Measurements from ENCODE around the gene VASN. TPM values are rescaled to one million over a fixed set of nuclear protein-coding genes. Genes with fewer than 3 reads are reported as not detected.

VASN gene
- 69.6 and 76.8 TPM in 2 replicates for total RNA-seq

DNA sequence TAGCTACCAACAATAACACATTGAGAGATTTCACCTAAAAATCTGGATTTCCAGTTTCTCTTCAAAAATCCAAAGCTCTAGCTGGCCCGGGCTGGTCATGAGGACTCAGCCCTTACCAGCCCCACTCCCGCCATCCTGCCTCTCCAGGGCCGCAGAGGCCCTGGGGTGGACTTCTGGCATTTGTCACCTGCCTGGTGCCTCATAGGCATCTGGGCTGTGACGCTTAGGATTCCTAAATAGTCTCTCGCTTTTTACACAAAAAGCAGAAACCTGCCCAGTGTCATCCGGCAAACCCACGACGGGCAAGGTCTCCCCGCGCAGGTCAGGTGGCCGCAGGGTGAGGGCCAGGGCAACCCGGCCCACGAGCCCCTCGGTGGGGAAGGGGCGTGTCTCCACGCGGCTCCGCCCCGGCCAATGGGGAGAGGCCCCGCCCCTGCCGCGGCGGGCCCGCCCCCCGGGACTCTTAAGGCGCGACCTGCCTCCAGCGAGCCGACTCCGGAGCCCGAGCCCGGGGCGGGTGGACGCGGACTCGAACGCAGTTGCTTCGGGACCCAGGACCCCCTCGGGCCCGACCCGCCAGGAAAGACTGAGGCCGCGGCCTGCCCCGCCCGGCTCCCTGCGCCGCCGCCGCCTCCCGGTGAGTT is at the start of gene VASN:
TSS of gene VASN (plus strand) at position 492 of the 644 bp plus-strand sequence. CDS start 9,030 bp downstream, outside the sequence.

DNA sequence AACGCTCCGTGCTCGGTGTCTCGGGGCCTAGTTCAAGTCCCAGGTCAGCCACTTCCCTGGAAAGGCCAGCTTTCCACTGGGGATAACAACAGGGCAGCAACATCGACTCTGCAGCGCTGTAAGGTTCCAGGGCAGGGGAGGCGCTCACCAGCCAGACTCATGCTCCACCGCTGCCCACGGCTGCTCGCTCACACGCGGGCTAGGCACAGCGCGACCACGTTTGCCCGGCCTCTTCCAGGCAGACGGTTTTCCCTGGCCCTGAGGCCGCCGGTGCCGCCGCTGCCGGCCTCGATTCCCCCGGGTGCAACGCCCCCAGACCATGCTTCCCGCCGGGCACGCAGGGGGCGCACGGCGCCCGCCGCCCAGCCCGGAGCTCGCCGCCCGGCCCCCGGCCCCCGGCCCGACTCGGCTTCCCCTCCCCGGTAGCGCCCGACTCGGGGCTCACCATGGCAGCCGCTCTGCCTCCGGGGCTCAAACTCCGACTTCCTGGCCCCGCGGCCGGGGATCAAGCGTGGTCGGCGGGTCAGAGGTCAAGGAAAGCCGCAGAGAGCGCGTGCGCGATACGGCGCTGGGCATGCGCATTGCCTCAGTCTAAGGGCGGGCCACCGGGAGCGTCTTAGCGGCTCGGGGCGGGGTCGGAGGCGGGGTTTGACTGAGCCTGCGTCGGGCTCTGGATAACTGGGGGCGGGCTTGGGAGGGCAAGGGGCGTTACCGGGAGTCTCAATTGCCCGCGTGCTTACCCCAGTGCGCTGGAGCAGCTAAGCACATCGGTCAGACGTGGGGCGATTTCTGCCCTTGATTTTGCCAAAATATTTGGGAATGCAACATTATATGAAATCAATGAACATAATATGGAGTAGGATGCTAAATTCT is 20.6 kb upstream of the VASN start, which contains the start of gene PAM16:
TSS of gene PAM16 (minus strand) at position 535 of the 873 bp plus-strand sequence. CDS start at position 448, 87 bp downstream.

DNA sequence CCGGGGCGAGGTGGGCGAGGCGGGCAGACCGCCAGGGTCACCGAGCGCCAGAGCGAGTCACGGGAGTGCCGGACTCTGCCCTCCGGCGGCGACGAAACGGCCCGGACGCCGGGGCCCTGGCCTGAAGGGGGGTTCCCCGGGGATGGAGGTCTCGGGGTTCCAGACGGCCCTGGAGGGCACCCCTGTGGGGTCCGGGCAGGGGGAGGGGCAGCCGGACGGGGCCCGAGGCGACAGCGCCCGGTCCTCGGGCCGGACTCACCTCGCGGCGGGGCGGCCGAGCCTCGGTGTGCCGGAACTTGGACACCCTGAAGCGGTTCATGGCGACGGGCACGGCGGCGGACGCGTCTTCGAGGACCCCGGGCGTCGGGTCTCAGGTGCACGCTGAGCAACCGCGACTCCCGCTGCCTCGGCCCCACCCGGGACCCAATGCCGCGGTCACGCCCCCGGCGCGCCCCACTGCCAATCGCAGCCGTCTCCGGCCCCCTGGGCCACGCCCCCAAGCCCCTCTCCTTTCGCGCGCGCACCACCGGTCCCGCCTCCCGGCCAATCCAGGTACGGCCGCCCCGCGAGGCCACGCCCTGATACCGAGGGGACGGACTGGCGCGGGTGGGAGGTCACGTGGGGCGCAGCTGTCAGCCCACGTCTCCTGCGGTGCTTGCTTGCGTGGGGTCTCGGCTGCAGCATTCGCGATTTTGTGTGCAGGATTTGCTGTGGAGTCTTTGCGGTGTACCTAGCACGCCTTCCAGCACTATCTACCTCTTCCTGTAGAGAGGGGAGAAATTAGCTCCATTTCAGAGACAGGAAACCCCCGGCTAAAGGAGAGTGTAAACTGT is 44.8 kb downstream of the VASN start, which contains the start of gene CORO7:
TSS of gene CORO7 (minus strand) at position 397 of the 833 bp plus-strand sequence. CDS start at position 319, 78 bp downstream.

DNA sequence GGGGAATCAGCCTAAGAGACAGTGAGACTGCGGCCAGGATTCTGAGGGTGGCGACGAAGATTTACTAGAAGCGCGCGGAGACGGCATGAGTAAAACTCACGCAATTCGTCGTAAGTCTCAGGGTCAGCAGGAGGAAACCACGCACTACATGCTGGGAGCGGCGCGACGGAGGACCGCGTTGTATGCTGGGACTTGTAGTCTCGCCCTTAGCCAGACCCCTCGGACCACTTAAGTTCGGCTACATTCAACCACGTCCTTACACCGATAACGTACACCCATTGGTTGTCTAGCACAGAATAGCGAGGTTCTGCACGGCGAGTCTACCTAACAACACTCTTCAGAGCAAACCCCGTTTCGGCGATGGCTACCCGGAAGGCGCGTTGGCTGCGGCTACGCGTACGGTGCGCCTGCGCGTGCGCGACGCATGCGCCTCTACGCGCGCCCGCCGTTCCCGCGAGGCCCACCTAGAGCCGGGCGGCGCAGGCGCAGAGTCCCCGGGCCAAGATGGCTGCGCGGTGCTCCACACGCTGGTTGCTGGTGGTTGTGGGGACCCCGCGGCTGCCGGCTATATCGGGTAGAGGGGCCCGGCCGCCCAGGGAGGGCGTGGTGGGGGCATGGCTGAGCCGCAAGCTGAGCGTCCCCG is 53.9 kb downstream of the VASN start, which contains the start of gene DNAJA3:
TSS of gene DNAJA3 (plus strand) at position 491 of the 643 bp plus-strand sequence. CDS start at position 505, 14 bp downstream.

Other genes starting within 250 kb of the VASN start
- gene SRL, start 129.8 kb upstream of the VASN start, total RNA-seq: not detected in 2 replicates
- 11.4 and 11.8 TPM in 2 replicates for gene TFAP4, start 98.8 kb upstream of the VASN start, total RNA-seq
- 3.2 and 3.3 TPM in 2 replicates for gene GLIS2, start 55.8 kb upstream of the VASN start, total RNA-seq
- 60.5 and 73.1 TPM in 2 replicates for gene PAM16, start 20.5 kb upstream of the VASN start, total RNA-seq
- gene CORO7, start 44.7 kb downstream of the VASN start, total RNA-seq: 12.1 and 12.8 TPM in 2 replicates
- gene DNAJA3, start 54.0 kb downstream of the VASN start, total RNA-seq: 51.4 and 52.9 TPM in 2 replicates
- 89.6 and 101 TPM in 2 replicates for gene NMRAL1, start 102.8 kb downstream of the VASN start, total RNA-seq
- 54.1 and 60.0 TPM in 2 replicates for gene HMOX2, start 104.5 kb downstream of the VASN start, total RNA-seq
- 8.0 and 9.9 TPM in 2 replicates for gene CDIP1, start 166.9 kb downstream of the VASN start, total RNA-seq
- under 0.01 and 0.17 TPM in 2 replicates for gene C16orf96, start 184.5 kb downstream of the VASN start, total RNA-seq
- 8.6 and 11.0 TPM in 2 replicates for gene UBALD1, start 243.0 kb downstream of the VASN start, total RNA-seq

All from bronchus fibroblast of lung (primary cell).